Fibroblast of mammary gland (primary cell): Measurements from ENCODE around the gene RNF112.
A peak's percentile ranks its signal among the peaks of the same experiment; 100 is the strongest.

Experiments
- DNase-seq: peaks from one replicate; pipeline ENCODE4 v3.0.0-alpha.2; 2010; ENCODE audit warnings: low read depth
- H3K4me3 ChIP-seq: 2 replicates; pipeline ENCODE4 v1.5.1; 2011; ENCODE audit warnings: low read depth, mild to moderate bottlenecking, low read length, moderate library complexity; ENCODE audit not compliant: control insufficient read depth
- TF ChIP-seq, protein P1 (sequence below): conservative IDR thresholded peaks from 2 replicates; pipeline ENCODE4 v1.5.1; 2011; ENCODE audit warnings: low read depth, low read length, inconsistent platforms; ENCODE audit not compliant: control insufficient read depth, insufficient read depth

The RNF112 gene

GRCh38 chr17:19374136-19374535, 36.9 kb upstream of the RNF112 start:
- TF ChIP-seq, protein P1, sequence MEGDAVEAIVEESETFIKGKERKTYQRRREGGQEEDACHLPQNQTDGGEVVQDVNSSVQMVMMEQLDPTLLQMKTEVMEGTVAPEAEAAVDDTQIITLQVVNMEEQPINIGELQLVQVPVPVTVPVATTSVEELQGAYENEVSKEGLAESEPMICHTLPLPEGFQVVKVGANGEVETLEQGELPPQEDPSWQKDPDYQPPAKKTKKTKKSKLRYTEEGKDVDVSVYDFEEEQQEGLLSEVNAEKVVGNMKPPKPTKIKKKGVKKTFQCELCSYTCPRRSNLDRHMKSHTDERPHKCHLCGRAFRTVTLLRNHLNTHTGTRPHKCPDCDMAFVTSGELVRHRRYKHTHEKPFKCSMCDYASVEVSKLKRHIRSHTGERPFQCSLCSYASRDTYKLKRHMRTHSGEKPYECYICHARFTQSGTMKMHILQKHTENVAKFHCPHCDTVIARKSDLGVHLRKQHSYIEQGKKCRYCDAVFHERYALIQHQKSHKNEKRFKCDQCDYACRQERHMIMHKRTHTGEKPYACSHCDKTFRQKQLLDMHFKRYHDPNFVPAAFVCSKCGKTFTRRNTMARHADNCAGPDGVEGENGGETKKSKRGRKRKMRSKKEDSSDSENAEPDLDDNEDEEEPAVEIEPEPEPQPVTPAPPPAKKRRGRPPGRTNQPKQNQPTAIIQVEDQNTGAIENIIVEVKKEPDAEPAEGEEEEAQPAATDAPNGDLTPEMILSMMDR, result no peak
- peak; percentile 17 for DNase-seq
- H3K4me3 ChIP-seq, result no peak overlapping the region

GRCh38 chr17:19375732-19376131, 35.3 kb upstream of the RNF112 start:
- TF ChIP-seq, protein P1, result no peak
- no peak for DNase-seq
- H3K4me3 ChIP-seq, result no peak overlapping the region

DNA sequence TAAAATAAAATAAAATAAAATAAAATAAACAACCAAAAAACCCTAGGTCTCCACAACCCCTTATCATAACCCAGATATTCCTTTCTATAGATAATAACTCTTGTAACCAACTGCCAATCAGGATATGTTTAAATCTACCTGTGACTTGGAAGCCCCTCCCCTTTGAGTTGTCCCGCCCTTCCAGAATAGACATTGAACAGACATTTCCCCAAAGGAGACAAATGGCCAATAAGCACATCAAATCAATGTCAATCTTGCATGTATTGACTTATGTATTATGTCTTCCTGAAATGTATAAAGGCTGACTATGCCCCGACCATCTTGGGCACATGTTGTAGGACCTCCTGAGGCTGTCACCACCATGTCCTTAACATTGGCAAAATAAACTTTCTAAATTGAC, 34.2 kb upstream of the RNF112 start:
- H3K4me3 ChIP-seq, result peak overlapping the region; percentile 70
- TF ChIP-seq, protein P1, result no peak
- no peak for DNase-seq

- TF ChIP-seq, protein P1, result no peak
- peak; percentile 98 for DNase-seq
- H3K4me3 ChIP-seq, result peak overlapping the region; percentile 70
Measured at GRCh38 chr17:19377602-19378415, 33.2 kb upstream of the RNF112 start.

DNA sequence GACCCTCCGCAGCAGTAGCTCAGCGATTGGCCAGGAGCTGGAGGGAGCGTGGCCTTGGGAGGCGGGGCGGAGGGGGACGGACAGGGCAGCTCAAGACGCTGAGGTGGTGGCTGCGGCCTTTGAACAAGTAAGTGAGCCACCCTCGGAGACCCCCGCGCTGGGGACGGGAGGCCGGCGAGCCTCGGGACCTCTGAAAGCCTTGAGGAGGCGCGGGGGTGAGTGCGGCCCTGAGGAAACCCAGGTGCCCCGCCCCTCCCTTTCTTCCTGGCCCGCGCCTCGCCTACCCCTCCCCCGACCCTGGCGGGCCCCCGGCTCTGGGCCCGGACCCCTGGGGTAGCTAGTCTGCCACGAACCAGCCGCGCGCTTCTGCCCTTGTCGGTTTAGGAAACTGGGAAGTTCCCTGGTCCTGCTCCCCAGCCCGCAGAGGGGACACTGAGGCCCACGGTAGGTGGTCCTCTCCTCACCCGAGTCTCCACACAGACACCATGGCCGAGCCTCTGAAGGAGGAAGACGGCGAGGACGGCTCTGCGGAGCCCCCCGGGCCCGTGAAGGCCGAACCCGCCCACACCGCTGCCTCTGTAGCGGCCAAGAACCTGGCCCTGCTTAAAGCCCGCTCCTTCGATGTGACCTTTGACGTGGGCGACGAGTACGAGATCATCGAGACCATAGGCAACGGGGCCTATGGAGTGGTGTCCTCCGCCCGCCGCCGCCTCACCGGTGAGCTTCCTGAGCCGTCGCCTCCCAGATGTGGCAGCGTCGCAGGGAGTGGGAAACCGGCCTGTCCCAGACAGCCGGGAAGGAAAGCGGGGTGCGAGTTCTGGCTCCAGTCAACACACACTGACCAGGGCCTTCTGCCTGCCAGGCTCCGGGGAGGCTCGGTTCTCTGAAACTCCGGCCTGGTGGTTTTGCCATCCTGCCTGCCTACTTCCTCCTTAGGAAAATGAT, 32.3 kb upstream of the RNF112 start, which contains the start of gene MAPK7:
TSS of gene MAPK7 (plus strand) at position 83 of the 945 bp plus-strand sequence. CDS start at position 486, 403 bp downstream.
- peak within 1 kb of the TSS; percentile 70 for H3K4me3 ChIP-seq
- TF ChIP-seq, protein P1, result no peak
- no peak for DNase-seq

DNA sequence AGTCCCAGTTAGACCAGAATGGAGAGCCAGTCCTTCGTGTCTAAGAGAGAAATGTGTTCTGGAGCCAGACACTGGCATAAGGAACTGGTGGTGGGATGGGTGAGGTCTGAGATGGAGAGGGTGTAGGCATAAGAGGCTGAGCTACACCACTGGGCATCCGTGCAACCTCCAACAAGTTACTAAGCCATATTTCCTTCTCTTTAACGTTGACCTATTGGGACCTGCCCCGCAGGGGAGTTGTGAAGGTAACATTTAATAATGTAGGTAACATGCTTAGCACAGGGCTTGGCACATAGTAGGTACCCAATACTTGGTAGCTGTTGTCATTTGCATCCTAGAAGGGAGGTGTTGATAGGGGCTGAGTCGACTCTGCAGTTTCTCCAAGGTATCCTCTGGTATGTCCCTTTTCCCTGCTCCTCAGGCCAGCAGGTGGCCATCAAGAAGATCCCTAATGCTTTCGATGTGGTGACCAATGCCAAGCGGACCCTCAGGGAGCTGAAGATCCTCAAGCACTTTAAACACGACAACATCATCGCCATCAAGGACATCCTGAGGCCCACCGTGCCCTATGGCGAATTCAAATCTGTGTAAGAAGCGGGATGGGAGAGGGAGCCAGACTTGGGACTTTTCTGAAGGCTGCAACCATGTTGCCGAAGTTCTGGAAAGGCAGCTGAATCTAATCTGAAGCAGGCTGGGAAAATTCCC, 31.5 kb upstream of the RNF112 start:
- H3K4me3 ChIP-seq, result peak overlapping the region; percentile 70
- no peak for DNase-seq
- TF ChIP-seq, protein P1, result no peak
